Progenitor cell of endocrine pancreas (in vitro differentiated cells): Measurements from ENCODE around the gene TAF5L. TPM values are rescaled to one million over a fixed set of nuclear protein-coding genes. Genes with fewer than 3 reads are reported as not detected.
A peak's percentile ranks its signal among the peaks of the same experiment; 100 is the strongest.

Experiments
- DNase-seq: peaks from one replicate; pipeline ENCODE4 v3.0.0; 2021; ENCODE audit warnings: low spot score; ENCODE audit not compliant: unreplicated experiment
- H3K27ac Mint-ChIP-seq: 2 replicates; pipeline ENCODE4 v1.8.0; 2021; ENCODE audit warnings: mild to moderate bottlenecking, moderate library complexity, mixed read lengths
- H3K27me3 Mint-ChIP-seq: 2 replicates; pipeline ENCODE4 v1.8.0; 2021; ENCODE audit warnings: mixed read lengths
- H3K36me3 Mint-ChIP-seq: 2 replicates; pipeline ENCODE4 v1.8.0; 2022; ENCODE audit warnings: mixed read lengths; ENCODE audit not compliant: insufficient read depth
- H3K4me1 Mint-ChIP-seq: 2 replicates; pipeline ENCODE4 v1.8.0; 2021; ENCODE audit warnings: low read depth, mixed read lengths
- H3K4me3 Mint-ChIP-seq: 2 replicates; pipeline ENCODE4 v1.8.0; 2021; ENCODE audit warnings: low read depth, mild to moderate bottlenecking, moderate library complexity, mixed read lengths
- H3K9me3 Mint-ChIP-seq: 2 replicates; pipeline ENCODE4 v1.8.0; 2021; ENCODE audit warnings: low read depth, mixed read lengths
- total RNA-seq: library from RNA; stranded (reverse); gene quantifications from 2 replicates; pipeline ENCODE4 v1.2.1, GENCODE V29; 2021
- TF ChIP-seq, protein P1 (sequence below): fragments of 200-600 bp; sonication (generic); IDR thresholded peaks from one replicate; pipeline ENCODE4 v1.5.0; 2021; ENCODE audit warnings: antibody characterized with exemption, mild to moderate bottlenecking; ENCODE audit not compliant: unreplicated experiment

TAF5L gene
- total RNA-seq, 1 donor from 2014 or later = 21.0 TPM

DNA sequence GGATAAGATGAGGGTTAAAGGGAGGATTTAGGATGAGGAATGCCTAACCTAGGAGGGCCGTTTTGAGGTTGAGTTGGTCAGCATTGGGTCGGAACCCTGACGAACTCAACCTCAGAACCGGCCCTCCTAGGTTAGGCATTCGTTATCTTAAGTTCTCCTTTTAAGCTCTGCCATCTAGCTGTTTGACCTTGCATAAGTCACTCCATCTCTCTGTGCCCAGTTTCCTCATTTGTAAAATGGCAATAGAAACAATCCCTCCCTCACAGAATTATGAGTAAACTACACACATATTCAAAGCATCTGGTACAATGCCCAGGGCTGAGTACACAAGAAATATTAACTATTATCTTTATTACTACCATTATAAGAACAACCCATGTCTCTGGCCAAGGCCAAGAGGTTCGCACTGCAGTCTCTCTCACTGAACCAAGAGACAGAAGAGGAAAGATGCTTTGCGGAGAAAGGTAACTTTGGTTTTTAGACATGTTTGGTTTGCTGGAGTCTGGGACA lies 72.2 kb downstream of the TAF5L start:
- H3K36me3 Mint-ChIP-seq = peaks cover 5% of the 10 kb centered on the region
- peaks cover 15% of the 10 kb centered on the region for H3K27me3 Mint-ChIP-seq
- H3K4me3 Mint-ChIP-seq = no peak overlapping the region
- H3K4me1 Mint-ChIP-seq = peaks cover 41% of the 10 kb centered on the region
- no peak for DNase-seq
- H3K9me3 Mint-ChIP-seq = no peaks in the 10 kb centered on the region
- TF ChIP-seq, protein P1, sequence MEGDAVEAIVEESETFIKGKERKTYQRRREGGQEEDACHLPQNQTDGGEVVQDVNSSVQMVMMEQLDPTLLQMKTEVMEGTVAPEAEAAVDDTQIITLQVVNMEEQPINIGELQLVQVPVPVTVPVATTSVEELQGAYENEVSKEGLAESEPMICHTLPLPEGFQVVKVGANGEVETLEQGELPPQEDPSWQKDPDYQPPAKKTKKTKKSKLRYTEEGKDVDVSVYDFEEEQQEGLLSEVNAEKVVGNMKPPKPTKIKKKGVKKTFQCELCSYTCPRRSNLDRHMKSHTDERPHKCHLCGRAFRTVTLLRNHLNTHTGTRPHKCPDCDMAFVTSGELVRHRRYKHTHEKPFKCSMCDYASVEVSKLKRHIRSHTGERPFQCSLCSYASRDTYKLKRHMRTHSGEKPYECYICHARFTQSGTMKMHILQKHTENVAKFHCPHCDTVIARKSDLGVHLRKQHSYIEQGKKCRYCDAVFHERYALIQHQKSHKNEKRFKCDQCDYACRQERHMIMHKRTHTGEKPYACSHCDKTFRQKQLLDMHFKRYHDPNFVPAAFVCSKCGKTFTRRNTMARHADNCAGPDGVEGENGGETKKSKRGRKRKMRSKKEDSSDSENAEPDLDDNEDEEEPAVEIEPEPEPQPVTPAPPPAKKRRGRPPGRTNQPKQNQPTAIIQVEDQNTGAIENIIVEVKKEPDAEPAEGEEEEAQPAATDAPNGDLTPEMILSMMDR = no peak
- H3K27ac Mint-ChIP-seq = no peak overlapping the region

DNA sequence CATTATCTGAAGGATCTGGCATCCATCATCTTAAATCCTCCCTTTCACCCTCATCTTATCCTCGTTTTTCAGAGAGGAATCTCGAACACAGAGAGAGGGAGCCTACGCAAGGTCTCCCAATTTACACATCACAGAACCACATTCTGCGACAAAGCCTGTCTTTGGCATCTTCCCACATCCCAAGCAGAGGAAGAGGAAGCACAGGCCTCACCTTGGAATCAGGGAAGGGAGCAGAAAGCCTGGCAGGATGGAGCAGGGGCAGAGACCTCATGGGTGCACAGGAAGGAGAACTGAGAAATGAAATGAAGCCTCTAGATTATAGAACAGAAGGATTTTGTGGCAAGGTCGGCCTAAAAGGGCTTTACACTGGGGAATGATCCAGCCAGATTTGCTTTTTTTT lies 73.2 kb downstream of the TAF5L start:
- Mint-ChIP-seq H3K36me3 (peaks cover 5% of the 10 kb centered on the region), H3K27me3 (peaks cover 15% of the 10 kb centered on the region), H3K9me3 (no peaks in the 10 kb centered on the region), H3K27ac (no peak overlapping the region), H3K4me3 (no peak overlapping the region), H3K4me1 (peaks cover 49% of the 10 kb centered on the region)
- no peak for DNase-seq
- TF ChIP-seq, protein P1 = no peak

DNA sequence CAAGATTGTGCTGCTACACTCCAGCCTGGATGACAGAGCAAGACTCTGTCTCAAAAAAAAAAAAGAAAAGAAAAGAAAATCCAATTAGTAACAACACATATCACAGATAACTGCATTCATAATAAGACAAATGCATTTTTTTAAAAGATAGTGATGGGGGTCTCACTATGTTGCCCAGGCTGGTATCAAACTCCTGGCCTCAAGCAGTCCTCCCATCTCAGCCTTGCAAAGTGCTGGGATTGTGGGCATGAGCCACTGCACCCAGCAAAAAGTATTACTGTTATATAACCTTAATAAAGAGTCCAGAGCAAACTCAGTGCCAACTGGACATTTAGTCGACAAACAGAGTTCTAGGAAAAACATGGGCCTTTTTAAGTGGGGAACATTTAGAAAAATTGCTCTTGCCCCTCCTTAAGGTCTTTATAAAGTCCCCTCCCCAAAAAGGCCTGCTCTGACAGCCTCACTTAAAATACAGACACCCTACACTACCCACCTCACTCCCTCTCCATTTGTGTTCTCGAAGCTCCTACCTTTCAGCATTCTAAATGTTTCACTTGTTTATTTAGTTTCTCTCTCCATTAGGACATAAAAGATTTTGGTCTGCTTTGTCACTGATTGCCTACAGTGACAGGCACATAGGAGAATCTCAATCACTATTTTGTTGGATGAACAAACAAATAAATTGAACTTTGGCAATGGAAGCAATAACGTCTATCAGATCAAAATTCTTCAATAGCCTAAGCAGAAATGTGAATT lies 74.9 kb downstream of the TAF5L start:
- Mint-ChIP-seq H3K4me1 (peaks cover 48% of the 10 kb centered on the region), H3K4me3 (peak overlapping the region; percentile 5), H3K27me3 (peaks cover 15% of the 10 kb centered on the region), H3K27ac (peak overlapping the region; percentile 40), H3K36me3 (peaks cover 5% of the 10 kb centered on the region), H3K9me3 (no peaks in the 10 kb centered on the region)
- TF ChIP-seq, protein P1 = no peak
- no peak for DNase-seq

DNA sequence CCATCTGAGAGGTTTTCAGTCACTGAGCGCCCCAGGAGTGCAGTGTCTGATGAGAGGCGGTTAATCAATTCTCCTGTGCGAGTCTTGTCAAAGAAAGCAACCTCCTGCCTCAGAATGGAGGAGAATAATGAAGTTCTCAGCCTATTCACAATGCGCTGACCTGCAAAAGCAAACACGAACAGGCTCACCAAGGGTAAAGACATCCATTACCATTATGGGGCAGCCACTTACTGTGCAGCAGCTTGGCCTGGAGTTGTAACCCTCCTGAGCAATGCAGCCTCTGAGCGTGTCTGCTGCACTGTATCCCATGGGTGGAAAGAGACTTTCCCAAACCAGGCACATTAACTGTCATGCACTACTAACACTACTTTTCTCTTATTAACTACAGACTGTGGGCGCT lies 78.4 kb downstream of the TAF5L start:
- no peak overlapping the region for H3K27ac Mint-ChIP-seq
- H3K9me3 Mint-ChIP-seq = no peaks in the 10 kb centered on the region
- peaks cover 14% of the 10 kb centered on the region for H3K36me3 Mint-ChIP-seq
- peaks cover 3% of the 10 kb centered on the region for H3K27me3 Mint-ChIP-seq
- H3K4me1 Mint-ChIP-seq = peaks cover 38% of the 10 kb centered on the region
- H3K4me3 Mint-ChIP-seq = peak overlapping the region; percentile 43
- DNase-seq = no peak
- TF ChIP-seq, protein P1 = no peak

DNA sequence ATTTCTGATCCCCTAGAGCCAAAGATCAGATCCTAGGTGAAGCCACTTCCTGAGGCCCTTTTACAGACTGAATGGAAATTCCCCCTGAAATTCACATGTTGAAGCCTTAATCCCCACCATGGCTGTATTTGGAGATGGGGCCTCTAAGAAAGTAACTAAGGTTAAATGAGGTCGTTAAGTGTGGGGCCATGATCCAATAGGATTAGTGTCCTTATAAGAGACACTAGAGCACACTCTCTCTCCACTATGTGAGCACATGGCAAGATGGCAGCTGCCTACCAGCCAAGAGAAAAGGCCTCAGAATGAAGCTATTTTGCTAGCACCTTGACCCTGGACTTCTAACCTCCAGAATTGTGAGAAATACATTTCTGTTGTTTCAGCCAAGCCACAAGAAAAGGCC lies 81.3 kb downstream of the TAF5L start:
- Mint-ChIP-seq H3K36me3 (peaks cover 23% of the 10 kb centered on the region), H3K9me3 (no peaks in the 10 kb centered on the region), H3K4me3 (no peak overlapping the region), H3K27ac (no peak overlapping the region), H3K4me1 (peaks cover 26% of the 10 kb centered on the region), H3K27me3 (no peaks in the 10 kb centered on the region)
- no peak for DNase-seq
- TF ChIP-seq, protein P1 = no peak

Other genes with a start within 250 kb of the TAF5L start
- 1.8 and 2.5 TPM in 2 replicates for gene ACTA1, start 192.0 kb downstream of the TAF5L start, total RNA-seq
- 53.5 and 54.6 TPM in 2 replicates for gene NUP133, start 117.8 kb downstream of the TAF5L start, total RNA-seq
- 21.4 and 27.9 TPM in 2 replicates for gene ABCB10, start 67.4 kb downstream of the TAF5L start, total RNA-seq
- 16.2 and 16.5 TPM in 2 replicates for gene URB2, start 125 bp upstream of the TAF5L start, total RNA-seq